Mucosa of gallbladder (tissue), 1 donor: ENCODE data around the gene COX4I2. TPM values are rescaled to one million over a fixed set of nuclear protein-coding genes. Genes with fewer than 3 reads are reported as not detected.
A peak's percentile ranks its signal among the peaks of the same experiment; 100 is the strongest.
"Not testable (repeated sequence)": the region's sequence is repeated elsewhere in the genome, so short reads cannot be mapped to it uniquely, and the experiment has no call there.

ENCODE experiments used
- DNase-seq: peaks from one replicate; pipeline ENCODE4 v3.0.0-alpha.2; 2020; ENCODE audit warnings: low spot score
- total RNA-seq: library from RNA; stranded (reverse); gene quantifications from one replicate; pipeline ENCODE4 v1.2.1, GENCODE V29; 2021
- donor health status: DM: no; HTN: no; CAD: no.

The COX4I2 gene
- total RNA-seq, 1 donor from 2014 or later = 3.8 TPM

DNA sequence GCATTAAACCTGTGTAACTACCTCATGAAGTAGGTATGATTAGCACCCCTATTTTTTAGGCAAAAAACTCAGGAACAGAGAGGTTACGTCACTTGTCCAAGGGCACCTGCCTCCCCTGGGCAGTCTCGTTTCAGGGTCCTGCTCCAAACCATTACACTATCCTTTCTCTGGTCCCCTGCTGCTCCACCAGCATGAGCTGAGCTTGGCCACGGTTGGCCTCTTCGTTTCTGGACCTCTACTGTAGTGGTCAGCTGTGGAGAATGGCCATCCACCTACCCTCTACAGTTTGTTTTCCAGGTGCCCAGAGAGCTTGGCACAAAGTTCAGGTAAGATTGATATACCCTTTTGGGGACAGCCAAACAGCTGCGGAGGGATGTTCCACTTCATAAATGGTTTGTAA, 16.8 kb downstream of the COX4I2 start:
- no peak for DNase-seq

DNA sequence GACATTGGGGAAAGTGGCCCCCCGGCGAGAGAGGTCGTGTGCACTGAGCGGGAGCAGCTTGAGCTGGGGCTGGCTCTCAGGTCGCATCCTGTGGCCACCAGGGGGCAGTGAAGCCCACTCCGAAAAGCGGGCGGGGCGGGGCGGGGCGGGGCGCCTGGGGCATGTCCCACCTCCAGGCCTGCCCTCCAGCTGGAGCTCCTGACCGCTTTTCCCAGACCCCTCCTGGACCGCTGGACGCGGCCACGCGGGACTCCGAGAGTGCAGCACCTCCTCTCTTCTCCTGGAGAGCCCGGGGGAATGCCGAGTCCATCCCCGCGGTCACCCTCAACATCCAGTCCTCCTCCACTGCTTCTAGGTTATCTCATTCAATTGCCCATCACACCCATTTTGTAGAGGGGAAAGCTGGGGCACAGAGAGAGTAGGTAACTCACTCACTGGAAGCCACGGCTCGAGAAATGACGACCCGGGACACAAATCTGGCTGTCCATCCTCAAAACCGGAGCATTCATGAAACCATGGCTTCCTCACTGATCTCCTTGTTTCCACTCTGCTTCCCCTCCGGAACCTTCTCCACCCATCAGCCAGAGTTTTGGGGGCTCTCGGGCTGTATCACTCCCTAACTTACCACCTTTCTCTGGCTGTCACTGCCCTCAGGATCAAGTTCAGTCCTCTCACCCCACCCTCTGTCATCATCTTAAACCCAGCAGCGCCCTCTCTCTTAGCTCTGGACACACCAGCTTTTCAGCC, 24.1 kb downstream of the COX4I2 start:
- peak; percentile 78 for DNase-seq

DNA sequence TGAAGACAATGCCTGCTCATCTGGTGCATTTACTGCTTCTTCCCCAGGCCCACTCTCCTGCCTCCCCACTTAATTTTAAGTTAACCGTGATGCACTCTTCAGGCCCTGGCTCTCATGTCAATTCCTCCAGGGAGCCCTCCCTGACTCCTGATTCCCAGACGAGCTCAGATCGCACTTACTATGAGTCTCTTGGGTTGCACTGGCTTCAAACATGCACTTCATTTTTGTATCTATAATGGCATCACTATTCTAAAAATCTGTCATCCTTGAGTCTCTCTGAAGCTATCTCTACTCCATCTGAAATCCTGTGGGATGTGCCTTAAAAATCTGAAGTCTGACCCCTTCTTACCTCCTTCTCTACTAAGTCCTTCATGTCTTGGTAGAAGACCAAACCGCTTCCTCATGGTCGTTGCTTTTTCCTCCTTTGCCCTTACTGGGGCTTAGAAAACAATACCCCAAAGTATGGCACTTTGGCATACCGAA, 24.7 kb downstream of the COX4I2 start:
- no peak for DNase-seq

DNA sequence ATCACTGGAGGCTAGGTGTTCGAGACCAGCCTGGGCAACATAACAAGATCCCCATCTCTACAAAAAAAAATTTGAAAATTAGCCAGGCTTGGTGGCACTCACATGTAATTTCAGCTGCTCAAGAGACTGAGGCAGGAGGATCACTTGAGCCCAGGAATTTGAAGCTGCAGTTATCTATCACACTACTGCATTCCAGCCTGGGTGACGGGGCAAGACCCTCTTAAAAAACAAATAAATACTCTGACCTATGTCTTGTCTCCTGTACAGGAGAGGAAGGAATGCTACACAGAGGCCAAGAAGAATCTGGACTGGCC, 25.8 kb downstream of the COX4I2 start:
- DNase-seq = no peak

DNA sequence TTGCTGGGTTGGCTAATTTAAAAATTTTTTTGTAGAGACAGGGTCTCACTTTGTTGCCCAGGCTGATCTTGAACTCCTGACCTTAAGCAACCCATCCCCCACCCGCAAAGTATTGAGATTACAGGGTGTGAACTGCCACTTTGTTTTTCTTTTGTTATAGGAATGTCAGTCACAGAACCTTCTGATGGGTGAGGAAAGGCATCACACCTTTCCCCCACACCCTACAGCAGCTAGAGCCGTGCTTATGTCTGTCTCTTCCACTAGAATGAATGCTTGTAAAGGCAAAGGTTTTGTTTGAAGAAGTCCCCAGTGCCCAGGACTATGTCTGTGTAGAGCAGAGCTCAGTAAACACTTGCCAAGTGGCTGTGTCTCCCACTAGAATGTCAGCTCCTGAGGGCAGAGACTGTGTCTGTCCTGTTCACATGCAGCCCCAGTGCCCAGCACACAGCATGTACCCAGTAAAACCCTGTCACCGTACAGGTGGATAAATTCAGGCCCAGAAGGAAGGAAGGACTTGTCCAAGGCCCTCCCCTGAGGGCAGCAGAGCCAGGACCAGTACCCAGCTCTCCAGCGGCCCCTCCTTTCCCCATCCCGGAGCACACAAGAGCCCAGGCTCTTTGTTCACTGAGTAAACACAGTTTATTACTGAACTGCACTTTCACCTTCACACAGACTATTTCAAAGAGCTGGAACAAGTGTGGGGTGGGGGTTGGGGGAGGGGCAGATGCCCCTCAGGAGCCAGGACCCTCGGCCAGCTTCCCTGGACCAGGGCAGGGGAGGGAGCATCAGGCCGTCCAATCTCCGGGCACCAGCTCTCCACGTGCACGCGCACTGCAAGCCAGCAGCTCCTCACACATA, 26.4 kb downstream of the COX4I2 start:
- DNase-seq = no peak

DNA sequence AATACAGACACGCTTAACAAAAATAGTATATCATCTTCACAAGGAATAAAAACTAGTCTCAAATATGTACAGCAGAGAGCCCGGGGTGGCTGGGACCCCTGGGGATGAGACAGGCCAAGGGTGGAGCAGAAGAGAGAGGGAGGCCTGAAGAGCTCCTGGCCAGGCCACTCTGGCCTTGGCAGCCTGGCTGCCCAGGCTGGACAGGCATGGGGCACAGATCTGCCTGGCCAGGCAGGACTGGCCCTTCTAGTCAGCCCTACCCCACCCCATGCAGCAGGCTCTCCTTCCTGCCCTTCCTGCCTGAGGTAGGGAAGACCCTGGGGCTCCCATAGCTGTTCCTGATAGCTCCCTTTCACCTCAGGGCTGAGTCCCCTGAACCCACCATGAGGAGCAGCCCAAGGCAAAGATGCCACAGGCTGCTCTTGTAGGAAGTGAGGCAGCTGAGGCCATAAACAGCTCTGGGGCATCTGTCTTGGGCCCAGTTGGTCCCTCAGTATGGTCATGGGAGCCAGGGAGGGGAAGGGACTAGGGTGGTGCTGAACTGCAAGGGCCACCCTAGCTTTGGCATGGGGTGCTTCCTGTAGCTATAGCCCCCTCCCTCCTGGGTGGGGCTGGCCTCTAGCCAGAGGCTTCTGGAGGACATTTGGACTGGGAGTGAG, 27.1 kb downstream of the COX4I2 start:
- no peak for DNase-seq

DNA sequence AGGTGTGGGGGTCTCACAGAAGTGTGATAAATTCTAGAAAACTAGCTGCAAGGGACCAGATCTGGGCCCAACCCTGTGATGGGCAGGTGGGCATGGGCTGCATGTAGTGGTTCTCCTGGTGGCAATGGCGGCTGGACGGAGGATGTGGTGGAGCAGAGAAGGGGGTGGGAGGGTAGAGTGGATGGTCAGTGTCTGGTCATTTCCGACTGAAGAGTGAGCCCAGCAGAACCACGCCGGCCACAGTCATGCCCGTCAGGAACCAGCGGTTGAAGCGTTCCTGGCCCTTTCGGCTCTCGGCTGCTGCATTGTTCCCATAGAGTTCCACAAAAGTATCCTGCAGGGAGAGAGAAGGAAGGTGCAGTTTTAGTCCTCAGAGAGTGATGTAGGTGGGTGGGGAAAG, 28.0 kb downstream of the COX4I2 start:
- no peak for DNase-seq

DNA sequence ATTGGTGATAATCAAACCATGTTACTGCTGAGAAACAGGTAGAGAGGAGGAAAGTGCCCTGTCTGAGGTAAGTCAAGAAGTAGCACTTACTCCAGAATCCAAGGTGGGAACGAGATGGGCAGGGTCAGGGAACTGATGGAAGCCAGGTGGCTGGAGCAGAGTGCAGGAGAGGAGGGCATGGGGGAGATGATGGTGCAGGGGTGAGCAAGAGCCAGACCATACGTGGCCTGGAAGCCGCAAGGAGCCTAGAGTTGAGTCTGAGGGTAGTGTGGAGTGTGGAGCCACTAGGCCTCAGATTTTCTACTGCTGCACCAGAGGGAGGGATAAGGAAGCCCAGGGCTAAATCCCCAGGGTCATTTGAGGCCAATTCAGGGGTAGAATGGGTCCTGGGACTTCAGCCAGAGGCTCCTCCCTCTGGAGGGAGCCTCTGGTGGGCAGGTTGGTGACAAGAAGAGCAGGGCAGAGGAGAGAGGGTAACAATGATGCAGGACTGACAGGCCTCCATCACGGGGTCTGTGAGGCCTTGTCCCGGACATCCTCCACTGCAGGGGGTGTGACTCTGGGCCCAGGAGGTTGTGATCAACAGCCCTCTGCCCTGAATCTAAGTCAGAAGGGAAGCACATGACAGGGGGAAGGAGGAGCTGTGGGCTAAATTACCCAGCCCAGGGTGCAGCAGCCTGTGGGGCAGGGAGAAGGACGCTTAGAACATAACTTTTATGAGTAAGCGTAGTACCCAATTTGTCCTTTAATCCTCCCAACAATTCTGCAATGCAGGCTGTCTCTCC, 28.7 kb downstream of the COX4I2 start:
- DNase-seq = peak; percentile 59

DNA sequence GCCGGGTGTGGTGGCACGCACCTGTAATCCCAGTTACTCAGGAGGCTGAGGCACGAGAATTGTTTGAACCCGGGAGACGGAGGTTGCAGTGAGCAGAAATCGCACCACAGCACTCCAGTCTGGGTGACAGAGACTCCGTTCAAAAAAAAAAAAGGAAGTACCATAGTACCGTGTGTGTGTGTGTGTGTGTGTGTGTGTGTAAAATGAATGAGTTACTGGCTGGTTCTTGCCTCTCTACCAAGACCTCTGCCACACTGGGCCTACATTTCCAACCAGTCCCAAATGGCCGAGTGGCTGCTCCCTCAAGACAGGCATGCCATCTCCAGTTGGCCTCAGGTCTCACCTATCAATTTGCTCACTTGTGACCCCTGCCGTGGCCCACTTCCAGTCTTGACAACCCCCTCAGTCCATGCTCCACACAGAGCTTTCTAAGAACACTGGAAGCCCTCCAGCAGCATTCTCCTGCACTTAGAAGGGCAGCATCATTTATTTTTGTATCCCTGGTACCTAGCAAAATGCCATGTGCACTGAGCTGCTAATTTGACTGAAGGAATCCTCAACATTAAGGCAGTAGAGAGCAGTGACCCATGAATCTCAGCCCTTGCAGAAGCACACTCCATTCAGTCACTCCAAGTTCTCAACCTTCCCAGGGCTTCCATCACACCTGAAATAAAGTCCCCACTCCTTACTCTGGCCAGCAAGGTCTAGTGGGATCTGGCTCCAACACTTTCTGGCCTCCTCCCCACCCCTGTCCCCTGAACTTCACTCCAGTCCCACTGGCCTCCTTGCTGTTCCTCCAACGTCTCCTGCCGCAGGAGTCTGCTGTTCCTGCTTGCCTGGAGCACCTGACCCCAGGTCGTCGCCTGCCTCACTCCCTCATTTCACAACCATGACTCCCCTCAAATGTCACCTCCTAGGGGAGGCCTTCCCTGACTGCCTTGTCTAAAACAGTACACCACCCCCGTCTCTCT, 29.9 kb downstream of the COX4I2 start:
- no peak for DNase-seq

DNA sequence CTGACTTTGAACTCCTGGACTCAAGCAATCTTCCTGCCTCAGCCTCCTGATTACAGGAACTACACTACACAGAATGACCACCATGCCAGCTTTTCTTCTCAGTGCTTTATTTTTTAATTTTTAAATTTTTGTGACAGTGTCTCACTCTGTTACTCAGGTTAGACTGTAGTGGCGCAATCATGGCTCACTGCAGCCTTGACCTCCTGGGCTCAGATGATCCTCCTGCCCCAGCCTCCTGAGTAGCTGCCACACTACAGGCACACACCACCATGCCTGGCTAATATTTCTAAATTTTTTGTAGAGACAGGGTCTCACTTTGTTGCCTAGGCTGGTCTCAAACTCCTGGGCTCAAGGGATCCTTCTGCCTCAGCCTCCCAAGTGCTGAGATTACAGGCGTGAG, 31.2 kb downstream of the COX4I2 start:
- not testable (repeated sequence) for DNase-seq

DNA sequence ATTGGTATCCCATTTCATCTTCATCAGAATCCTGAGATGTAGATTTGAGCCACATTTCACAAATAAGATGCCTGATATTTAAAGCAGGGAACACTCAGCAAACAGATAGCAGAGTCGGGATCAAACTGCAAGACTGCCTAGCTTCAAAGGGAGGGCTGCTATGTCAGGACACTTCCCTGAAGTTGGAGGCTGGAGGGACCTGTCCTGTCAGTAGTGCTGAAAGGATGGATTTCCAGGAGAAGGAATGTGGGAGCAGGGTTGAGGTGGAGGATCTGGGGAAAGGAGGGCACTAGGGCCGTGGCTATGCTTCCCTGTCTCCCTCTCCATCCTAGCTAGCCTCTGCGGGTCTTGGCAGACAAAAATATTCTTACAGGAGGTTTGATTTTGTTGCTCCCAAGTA, 32.2 kb downstream of the COX4I2 start:
- DNase-seq = no peak

DNA sequence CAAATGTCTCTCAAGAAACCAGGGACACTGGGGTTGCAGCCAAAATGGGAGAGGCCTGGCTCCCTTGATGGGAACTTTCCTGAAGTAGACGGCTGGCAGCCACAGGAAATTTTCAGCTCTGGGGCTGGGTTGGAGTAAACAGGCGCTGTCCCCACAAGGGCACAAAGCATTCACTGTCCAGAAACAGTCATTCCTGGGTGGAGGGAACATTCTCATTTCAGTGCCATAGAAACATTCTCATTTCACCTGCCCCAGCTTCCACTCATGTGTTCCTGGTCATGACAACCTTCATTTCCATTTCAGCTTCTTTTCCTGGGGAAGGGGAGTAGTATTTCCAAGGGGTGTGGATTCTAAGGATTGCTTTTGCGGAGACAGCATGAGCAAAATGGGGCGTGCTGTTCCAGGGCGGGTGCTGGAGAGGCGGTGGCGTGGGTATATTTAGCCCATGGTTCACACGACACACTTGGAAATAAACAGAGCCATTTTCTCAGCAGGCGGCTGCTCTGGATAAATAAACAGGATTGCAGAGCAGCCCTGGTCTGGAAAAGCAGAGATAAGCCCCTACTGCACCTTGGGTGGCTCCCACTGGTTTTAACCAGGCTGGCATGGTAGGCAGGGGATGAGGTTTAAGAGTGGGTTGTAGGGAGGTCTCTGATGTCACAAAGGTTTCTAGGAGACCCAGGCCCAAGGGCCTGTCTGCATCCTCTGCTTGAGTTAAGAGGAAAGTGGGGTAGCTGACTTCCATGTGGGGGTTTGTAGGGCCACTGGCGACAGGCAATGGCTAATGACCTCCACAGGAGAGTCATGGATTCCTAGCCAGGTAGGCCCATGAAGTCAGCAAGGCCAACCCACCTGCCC, 32.9 kb downstream of the COX4I2 start:
- DNase-seq = peak; percentile 51

DNA sequence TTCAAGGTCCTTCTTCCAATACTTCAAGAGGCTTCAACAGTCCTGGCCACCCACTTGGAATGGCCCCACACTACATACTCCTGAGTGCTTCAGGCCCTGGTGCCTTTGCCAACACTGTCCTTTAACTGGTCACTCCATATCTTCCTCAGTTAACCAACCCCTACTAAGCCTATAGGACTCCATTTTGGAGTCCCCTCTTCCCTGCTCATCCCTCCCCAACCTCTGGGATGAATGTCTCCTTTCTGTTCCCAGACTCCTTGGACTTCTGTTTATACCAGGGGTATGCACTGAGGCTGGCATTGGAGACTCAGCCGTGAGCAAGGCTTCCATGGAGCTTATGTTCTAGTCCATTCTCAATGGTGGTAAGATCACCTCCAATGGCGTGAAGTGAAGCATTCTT, 33.6 kb downstream of the COX4I2 start:
- DNase-seq = no peak

DNA sequence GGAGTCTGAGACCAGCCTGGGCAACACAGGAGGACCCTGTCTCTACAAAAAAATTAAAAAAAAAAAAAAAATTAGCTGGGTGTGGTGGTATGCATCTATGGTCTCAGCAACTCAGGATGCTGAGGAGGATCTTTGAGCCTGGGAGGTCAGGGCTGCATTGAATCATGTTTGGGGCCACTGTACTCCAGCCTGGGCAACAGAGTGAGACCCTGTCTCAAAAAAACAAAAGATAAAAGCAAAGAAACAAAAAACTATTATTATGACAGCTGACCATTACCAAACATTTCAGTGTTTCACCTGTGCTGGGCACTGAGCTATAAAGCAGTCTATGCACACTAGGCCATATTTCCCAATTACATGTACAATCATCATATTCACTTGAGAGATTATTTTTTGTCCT, 35.7 kb downstream of the COX4I2 start:
- DNase-seq = no peak

DNA sequence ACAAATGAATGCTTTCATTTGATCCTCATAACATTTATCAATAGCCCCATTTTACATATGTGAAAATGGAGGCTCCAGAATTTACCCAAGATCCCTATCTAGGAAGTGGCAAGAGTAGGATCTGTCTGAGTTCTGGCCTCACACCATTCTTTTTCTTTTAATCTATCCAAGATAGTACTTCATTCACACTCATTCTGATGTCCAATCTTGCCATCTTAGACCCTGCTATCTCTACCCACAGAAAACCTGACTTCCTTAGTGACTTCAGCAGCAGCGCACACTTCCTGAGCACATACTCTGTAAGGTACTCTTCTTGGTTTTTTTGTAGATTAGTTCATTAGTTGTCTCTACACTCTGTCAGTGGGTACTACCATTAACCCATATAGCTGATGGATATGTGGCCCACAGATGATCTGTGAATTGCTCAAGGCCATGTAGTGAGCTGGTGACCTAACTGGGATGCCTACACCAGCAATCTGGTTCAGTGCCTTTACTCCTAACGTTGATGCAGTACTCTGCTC, 36.3 kb downstream of the COX4I2 start:
- DNase-seq = no peak

DNA sequence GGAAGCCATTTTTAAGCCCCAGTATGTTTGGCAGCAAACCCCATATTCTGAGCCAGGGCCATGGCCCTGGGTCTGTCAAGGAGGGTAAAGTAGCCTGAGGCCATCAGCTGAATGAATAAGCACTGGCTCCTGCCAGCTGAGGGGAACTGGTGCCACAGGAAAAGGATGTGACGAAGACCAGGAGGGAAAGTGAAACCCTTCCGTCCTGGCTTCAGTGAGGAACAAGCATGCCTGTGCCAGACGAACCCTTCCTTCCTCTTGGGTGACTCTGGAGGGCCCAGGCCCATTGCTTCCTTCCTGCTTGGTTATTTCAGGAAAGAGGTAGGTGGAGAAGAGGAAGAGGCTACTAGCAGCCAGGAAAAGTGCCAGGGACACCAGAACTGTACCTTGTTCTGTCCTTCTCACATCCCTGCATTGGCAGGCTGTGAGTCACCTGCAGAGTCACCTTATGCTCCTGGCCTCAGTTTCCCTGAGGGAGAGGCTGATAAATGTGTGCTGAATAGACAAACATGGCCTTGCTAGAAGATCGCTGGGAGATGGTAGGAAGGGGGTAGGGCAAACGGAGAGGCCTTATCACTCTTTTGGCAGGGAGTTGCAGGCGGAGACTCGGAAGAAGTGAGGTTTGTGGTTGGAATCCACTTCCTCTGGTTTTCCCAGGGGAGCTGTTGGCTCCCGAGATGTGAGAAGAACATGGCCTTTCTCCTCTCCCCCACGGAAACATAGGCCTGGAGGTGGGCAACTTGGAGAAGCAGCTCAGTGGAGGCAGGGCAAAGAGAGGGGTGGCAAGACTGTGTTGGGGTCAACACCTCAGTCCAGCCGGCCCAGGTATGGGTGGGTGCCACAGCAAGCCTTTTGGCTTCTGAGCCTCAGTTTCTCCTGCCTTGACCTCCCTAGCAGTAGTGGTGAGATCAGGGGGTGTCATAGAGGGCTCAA, 37.4 kb downstream of the COX4I2 start:
- peak; percentile 72 for DNase-seq

DNA sequence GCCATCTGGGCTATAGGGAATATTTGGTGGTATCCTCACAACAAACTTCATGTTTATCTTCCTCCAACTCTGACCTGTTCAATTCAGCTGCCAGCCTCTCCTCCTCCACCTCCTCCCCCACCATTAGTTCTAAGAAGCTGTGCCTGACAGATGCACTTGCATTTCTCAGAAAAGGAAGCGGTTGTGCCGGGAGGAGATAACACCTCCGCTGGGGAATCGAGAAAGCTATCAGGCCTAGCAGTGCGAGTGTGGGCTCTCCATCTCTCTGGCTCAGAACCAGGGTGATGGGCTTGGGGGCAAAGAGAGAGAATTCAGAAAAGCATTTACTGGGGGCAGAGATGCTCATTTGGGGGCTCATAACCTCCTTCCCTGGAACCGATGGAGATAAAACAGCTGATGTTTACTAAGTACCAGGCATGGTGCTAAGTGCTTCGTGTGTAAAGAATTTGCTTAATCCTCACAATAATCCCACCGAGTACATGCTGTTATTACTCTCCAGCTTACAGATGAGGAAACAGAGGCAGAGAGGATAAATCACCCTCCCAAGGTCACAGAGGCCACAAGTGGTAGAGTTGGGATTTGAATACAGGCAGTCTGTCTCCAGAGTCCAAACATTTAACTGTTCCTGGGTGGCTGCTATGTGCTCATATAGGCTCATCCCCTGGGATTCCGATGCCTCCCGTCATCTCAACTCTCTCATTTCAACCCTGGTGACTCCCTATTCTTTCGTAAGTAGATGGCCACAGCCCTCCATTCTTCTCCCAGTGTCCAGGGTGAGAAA, 38.3 kb downstream of the COX4I2 start:
- no peak for DNase-seq

DNA sequence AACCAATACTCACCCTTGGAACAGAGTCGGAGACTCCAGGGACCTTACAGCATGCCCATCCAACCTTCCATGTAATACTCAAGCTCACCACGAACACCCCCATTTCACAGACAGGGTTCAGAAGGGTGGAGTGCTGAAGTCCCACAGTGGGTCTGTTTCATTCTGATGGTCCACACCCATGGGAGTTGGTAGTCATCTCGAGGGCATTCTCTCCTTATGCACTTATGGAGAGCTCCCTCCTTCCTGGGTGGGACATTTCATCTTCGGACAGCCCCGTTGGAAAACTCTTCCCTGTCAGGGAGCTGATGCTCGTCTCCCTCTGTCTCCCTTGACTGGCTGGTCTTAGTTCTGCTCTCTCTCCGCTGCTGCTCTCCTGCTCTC, 38.9 kb downstream of the COX4I2 start:
- no peak for DNase-seq
